ENCODE measurements around the gene PLXDC1. TPM values are rescaled to one million over a fixed set of nuclear protein-coding genes. Genes with fewer than 3 reads are reported as not detected.

Gene PLXDC1
- total RNA-seq, 1 experiment from 2014 or later = 2.0 TPM

- Histone ChIP-seq H2BK15ac (ENCODE audit: low read depth, low read length) (no peak overlapping the region), H4K8ac (replicated peaks; ENCODE audit: insufficient read length, low read depth, low read length) (no peak overlapping the region), H3K27me3 (ENCODE audit: insufficient read depth, low read length) (no peaks in the 10 kb centered on the region), H2BK12ac (ENCODE audit: insufficient read length, low read depth, low read length) (no peak overlapping the region), H3K9ac (ENCODE audit: extremely low read depth, insufficient read length, low read length) (no peak overlapping the region), H2AFZ (ENCODE audit: low read length) (no peak overlapping the region), H3K56ac (ENCODE audit: insufficient read length, low read depth, low read length) (no peak overlapping the region), H3T11ph (ENCODE audit: low read length) (no peak overlapping the region), H3K27ac (ENCODE audit: insufficient read length, low read depth, low read length) (no peak overlapping the region), H3K14ac (ENCODE audit: insufficient read depth, low read length) (no peak overlapping the region), H3K4ac (ENCODE audit: low read depth, low read length) (no peak overlapping the region), H3K4me1 (ENCODE audit: insufficient read depth, low read length) (no peaks in the 10 kb centered on the region; the same call in 1 of the 2 replicates), H2AK5ac (ENCODE audit: insufficient read length, low read length) (no peak overlapping the region), H3K23ac (ENCODE audit: insufficient read length, low read depth, low read length) (no peak overlapping the region), H4K91ac (ENCODE audit: insufficient read length, low read depth, low read length) (no peak overlapping the region), H2BK20ac (ENCODE audit: low read depth, low read length, poor library complexity, severe bottlenecking) (no peak overlapping the region), H2BK5ac (ENCODE audit: insufficient read length, low read length) (no peak overlapping the region), H3K23me2 (ENCODE audit: insufficient read length, low read depth, low read length, poor library complexity, severe bottlenecking) (no peaks in the 10 kb centered on the region), H3K9me3 (ENCODE audit: control insufficient read depth, low read depth, low read length) (no peaks in the 10 kb centered on the region), H4K5ac (ENCODE audit: insufficient read length, low read depth, low read length) (no peak overlapping the region), H3K79me2 (ENCODE audit: insufficient read depth, low read length) (no peaks in the 10 kb centered on the region), H3K79me1 (ENCODE audit: insufficient read depth, low read depth, low read length, poor library complexity, severe bottlenecking) (no peaks in the 10 kb centered on the region), H3K4me2 (ENCODE audit: insufficient read depth, insufficient read length, low read length) (no peak overlapping the region), H3K18ac (ENCODE audit: insufficient read length, low read depth, low read length) (no peak overlapping the region), H2BK120ac (ENCODE audit: low read depth, low read length, poor library complexity, severe bottlenecking) (no peak overlapping the region), H4K20me1 (ENCODE audit: control insufficient read depth, insufficient read depth, insufficient read length) (peaks cover 4% of the 10 kb centered on the region)
- DNase-seq = no peak
- no CpG with 5 or more reads among the region's 5 CpGs for WGBS (ENCODE audit: extremely low coverage, insufficient read length, low lambda C conversion rate)
- peaks cover 11% of the 10 kb centered on the region for H3K27me3 Mint-ChIP-seq (ENCODE audit: low read depth)
- no peak overlapping the region for H3K27ac Mint-ChIP-seq
- H3K4me3 Mint-ChIP-seq = no peak overlapping the region; a peak in 1 of 5 replicates
- no peaks in the 10 kb centered on the region for H3K36me3 Mint-ChIP-seq (ENCODE audit: insufficient read depth in 1 of 3, low read depth in 3 of 3)
- H3K9me3 Mint-ChIP-seq = no peaks in the 10 kb centered on the region
- H3K4me1 Mint-ChIP-seq = peaks cover 7 to 10% of the 10 kb centered on the region in 2 experiments; a peak in 2 of 4 replicates
- no peak for TF ChIP-seq CTCF (conservative IDR thresholded peaks at IDR 0.05)
Observed at GRCh38 chr17:39118674-39119419, 32.6 kb downstream of the PLXDC1 start.
